Keratinocyte (primary cell): ENCODE results near the gene TNS2. TPM values are rescaled to one million over a fixed set of nuclear protein-coding genes. Genes with fewer than 3 reads are reported as not detected.

Experiments
- DNase-seq: peaks from one replicate; pipeline ENCODE4 v3.0.0-alpha.2; 2011; ENCODE audit warnings: low read depth, missing footprints, low spot score
- FAIRE-seq: peaks from 2 replicates; lab custom pipeline; 2011; peaks lifted over from hg19 to GRCh38; lab: Jason Lieb, UNC
- H2AFZ ChIP-seq: 2 replicates; pipeline ENCODE4 v1.6.0; 2012; ENCODE audit warnings: low read length, control low read depth, inconsistent platforms; ENCODE audit not compliant: control insufficient read depth
- H3K27ac ChIP-seq: 2 replicates; pipeline ENCODE4 v1.5.1; 2011; ENCODE audit warnings: low read length; ENCODE audit not compliant: control insufficient read depth, insufficient read depth
- H3K27me3 ChIP-seq: 3 replicates; pipeline ENCODE4 v1.6.0; 2011; ENCODE audit warnings: low read length; ENCODE audit not compliant: control insufficient read depth, insufficient read depth; ENCODE audit errors: extremely low read depth
- H3K36me3 ChIP-seq, 2 experiments: 2 replicates in 1 of 2; 3 replicates in 1 of 2; pipeline ENCODE4 v1.5.1; 2011; ENCODE audit warnings: low read length in 2 of 2, mild to moderate bottlenecking in 1 of 2; ENCODE audit not compliant: control insufficient read depth in 2 of 2, insufficient read depth in 2 of 2; ENCODE audit errors: extremely low read depth in 1 of 2
- H3K4me1 ChIP-seq: 3 replicates; pipeline ENCODE4 v1.5.1; 2011; ENCODE audit warnings: low read length; ENCODE audit not compliant: control insufficient read depth, insufficient read depth; ENCODE audit errors: extremely low read depth
- H3K4me2 ChIP-seq: 3 replicates; pipeline ENCODE4 v1.6.0; 2011; ENCODE audit warnings: low read depth, low read length; ENCODE audit not compliant: control insufficient read depth, insufficient read depth; ENCODE audit errors: extremely low read depth
- H3K4me3 ChIP-seq, 3 experiments: fragments of 200-600 bp in 1 of 3; sonication (generic) in 1 of 3; 2 replicates in 2 of 3; 3 replicates in 1 of 3; pipeline ENCODE4 v1.5.1; 2011 to 2016; ENCODE audit warnings: low read length in 3 of 3, mild to moderate bottlenecking in 3 of 3, control low read depth in 2 of 3, inconsistent platforms in 1 of 3, low read depth in 1 of 3, mixed read lengths in 1 of 3, mixed run types in 1 of 3, moderate library complexity in 1 of 3; ENCODE audit not compliant: control insufficient read depth in 2 of 3, insufficient read depth in 2 of 3; ENCODE audit errors: extremely low read depth in 1 of 3
- H3K79me2 ChIP-seq: 2 replicates; pipeline ENCODE4 v1.6.0; 2012; ENCODE audit warnings: low read length; ENCODE audit not compliant: control insufficient read depth, insufficient read depth
- H3K9ac ChIP-seq: 3 replicates; pipeline ENCODE4 v1.6.0; 2011; ENCODE audit warnings: low read length; ENCODE audit not compliant: control insufficient read depth, insufficient read depth; ENCODE audit errors: extremely low read depth
- H3K9me1 ChIP-seq: 3 replicates; pipeline ENCODE4 v1.6.0; 2011; ENCODE audit warnings: low read length; ENCODE audit not compliant: control insufficient read depth, insufficient read depth; ENCODE audit errors: extremely low read depth
- H3K9me3 ChIP-seq: 2 replicates; pipeline ENCODE4 v1.5.1; 2012; ENCODE audit warnings: low read depth, low read length; ENCODE audit not compliant: control insufficient read depth
- H4K20me1 ChIP-seq: 3 replicates; pipeline ENCODE4 v1.6.0; 2011; ENCODE audit warnings: low read length; ENCODE audit not compliant: control insufficient read depth, insufficient read depth; ENCODE audit errors: extremely low read depth
- EZH2 ChIP-seq: IDR thresholded peaks from one replicate; pipeline ENCODE4 v1.6.1; 2012; ENCODE audit warnings: inconsistent platforms, mild to moderate bottlenecking, low read length, moderate library complexity
- dilution Hi-C: fragments of 300-500 bp; cut with MboI; formaldehyde crosslinking; loops from one replicate; pipeline ENCODE4 v1.7.0; 2020; ENCODE audit warnings: low sequenced_read_pairs; ENCODE audit not compliant: extremely low pct_ligation_motif_present
- polyA plus RNA-seq, 5 experiments: library from polyadenylated mRNA; depleted of rRNA in 3 of 5; stranded (reverse) in 3 of 5; stranded (forward) in 1 of 5; unstranded in 1 of 5; fragments of >200 nt; gene quantifications; 1 replicate in 1 of 5; 2 replicates in 3 of 5; 3 replicates in 1 of 5; pipeline versions ENCODE4 v1.2.1 to v1.2.3, GENCODE V29; 2011 to 2012; ENCODE audit warnings: missing spikeins in 2 of 5, low read depth in 1 of 5, low replicate concordance in 1 of 5
- TF ChIP-seq, protein P1 (sequence below), 3 experiments: IDR thresholded peaks in 1 of 3; conservative IDR thresholded peaks in 1 of 3; optimal IDR thresholded peaks in 1 of 3; 2 replicates in 2 of 3; 3 replicates in 1 of 3; pipeline versions ENCODE3 to v1.5.1; 2011; ENCODE audit warnings: low read length in 3 of 3, mild to moderate bottlenecking in 3 of 3, moderate library complexity in 2 of 3, control low read depth in 1 of 3, inconsistent platforms in 1 of 3; ENCODE audit not compliant: insufficient read depth in 2 of 3; ENCODE audit errors: extremely low read depth in 1 of 3

Gene TNS2
- polyA plus RNA-seq, 1 donor (not counting 4 experiments of a cell fraction or from before 2014, with no cell fraction given) = 0.80 TPM

DNA sequence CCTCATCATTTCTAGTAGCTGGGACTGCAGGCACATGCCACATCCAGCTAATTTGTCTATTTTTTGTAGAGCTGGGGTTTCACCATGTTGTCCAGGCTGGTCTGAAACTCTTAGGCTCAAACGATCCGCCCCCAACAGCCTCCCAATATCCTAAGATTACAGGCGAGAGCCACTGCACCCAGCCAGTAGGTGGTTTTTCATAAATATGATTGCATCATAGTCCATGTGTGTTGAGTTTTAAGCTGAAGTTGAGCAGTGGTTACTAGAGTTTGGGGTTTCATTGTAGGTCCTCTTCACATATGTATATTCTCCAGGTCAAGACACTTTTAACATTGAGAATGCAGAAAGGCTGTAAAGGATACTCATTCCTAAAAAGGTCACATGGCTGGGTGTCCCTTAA is 13.1 kb upstream of the TNS2 start:
- TF ChIP-seq, protein P1, sequence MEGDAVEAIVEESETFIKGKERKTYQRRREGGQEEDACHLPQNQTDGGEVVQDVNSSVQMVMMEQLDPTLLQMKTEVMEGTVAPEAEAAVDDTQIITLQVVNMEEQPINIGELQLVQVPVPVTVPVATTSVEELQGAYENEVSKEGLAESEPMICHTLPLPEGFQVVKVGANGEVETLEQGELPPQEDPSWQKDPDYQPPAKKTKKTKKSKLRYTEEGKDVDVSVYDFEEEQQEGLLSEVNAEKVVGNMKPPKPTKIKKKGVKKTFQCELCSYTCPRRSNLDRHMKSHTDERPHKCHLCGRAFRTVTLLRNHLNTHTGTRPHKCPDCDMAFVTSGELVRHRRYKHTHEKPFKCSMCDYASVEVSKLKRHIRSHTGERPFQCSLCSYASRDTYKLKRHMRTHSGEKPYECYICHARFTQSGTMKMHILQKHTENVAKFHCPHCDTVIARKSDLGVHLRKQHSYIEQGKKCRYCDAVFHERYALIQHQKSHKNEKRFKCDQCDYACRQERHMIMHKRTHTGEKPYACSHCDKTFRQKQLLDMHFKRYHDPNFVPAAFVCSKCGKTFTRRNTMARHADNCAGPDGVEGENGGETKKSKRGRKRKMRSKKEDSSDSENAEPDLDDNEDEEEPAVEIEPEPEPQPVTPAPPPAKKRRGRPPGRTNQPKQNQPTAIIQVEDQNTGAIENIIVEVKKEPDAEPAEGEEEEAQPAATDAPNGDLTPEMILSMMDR (optimal IDR thresholded peaks at IDR 0.05 in 1 of 3, IDR thresholded peaks at IDR 0.05 in 1 of 3, conservative IDR thresholded peaks at IDR 0.05 in 1 of 3; ENCODE audit: extremely low read depth in 1 of 3, insufficient read depth in 2 of 3, low read length in 3 of 3) = no peak
- TF ChIP-seq EZH2 = no peak
- DNase-seq = no peak
- Histone ChIP-seq H3K9me3 (no peaks in the 10 kb centered on the region), H2AFZ (no peak overlapping the region), H3K36me3 (peaks cover 36 to 49% of the 10 kb centered on the region in 2 experiments), H3K79me2 (peaks cover 2% of the 10 kb centered on the region), H3K27me3 (no peaks in the 10 kb centered on the region), H4K20me1 (peaks cover 8% of the 10 kb centered on the region), H3K27ac (no peak overlapping the region), H3K9me1 (no peaks in the 10 kb centered on the region), H3K9ac (no peak overlapping the region), H3K4me3 (no peak overlapping the region), H3K4me2 (no peak overlapping the region), H3K4me1 (no peaks in the 10 kb centered on the region)
- FAIRE-seq = no peak
- dilution Hi-C loops = no loop called here

DNA sequence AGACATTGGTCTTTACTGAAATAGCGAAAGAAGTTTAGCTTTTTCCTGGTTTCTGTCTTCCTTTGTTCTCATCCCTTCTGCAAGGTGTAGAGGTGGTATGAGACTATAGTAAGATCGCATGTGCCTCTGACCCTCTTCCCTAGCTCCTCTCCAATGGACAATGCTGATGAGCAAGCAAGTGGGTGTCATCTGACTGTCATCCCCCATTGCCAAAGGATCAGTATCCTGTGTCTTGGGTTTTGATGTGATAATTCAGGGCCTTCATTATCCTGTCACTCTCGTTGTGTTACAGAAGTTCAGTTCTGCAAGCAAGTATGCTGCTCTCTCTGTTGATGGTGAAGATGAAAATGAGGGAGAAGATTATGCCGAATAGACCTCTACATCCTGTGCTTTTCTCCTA is 10.0 kb upstream of the TNS2 start:
- dilution Hi-C loops = no loop called here
- TF ChIP-seq, protein P1 (optimal IDR thresholded peaks at IDR 0.05 in 1 of 3, IDR thresholded peaks at IDR 0.05 in 1 of 3, conservative IDR thresholded peaks at IDR 0.05 in 1 of 3; ENCODE audit: extremely low read depth in 1 of 3, insufficient read depth in 2 of 3, low read length in 3 of 3) = no peak
- TF ChIP-seq EZH2 = no peak
- Histone ChIP-seq H3K27me3 (no peaks in the 10 kb centered on the region), H4K20me1 (peaks cover 9% of the 10 kb centered on the region), H3K27ac (no peak overlapping the region), H3K4me1 (no peaks in the 10 kb centered on the region), H2AFZ (no peak overlapping the region), H3K9ac (no peak overlapping the region), H3K9me3 (no peaks in the 10 kb centered on the region), H3K4me2 (no peak overlapping the region), H3K9me1 (peaks cover 2% of the 10 kb centered on the region), H3K4me3 (no peak overlapping the region), H3K36me3 (peaks cover 28 to 34% of the 10 kb centered on the region in 2 experiments), H3K79me2 (no peaks in the 10 kb centered on the region)
- DNase-seq = no peak
- FAIRE-seq = no peak
